RWPE2 (cell line): Measurements from ENCODE around the gene NR0B1.

Experiments
- ATAC-seq: fragments of 200-7000 bp; cut with Tn5 transposase; 3 replicates; pipeline ENCODE4 v1.9.1; 2021; ENCODE audit warnings: low read depth
- DNase-seq: peaks from one replicate; pipeline ENCODE4 v3.0.0-alpha.2; 2020; ENCODE audit warnings: low spot score
- H3K27ac ChIP-seq: fragments of 450-650 bp; 2 replicates; pipeline ENCODE4 v1.5.1; 2017; ENCODE audit warnings: mild to moderate bottlenecking; ENCODE audit not compliant: poor library complexity, severe bottlenecking
- H3K27me3 ChIP-seq: fragments of 250-450 bp; sonication (Bioruptor Pico); 2 replicates; pipeline ENCODE4 v1.5.1; 2021; ENCODE audit warnings: mild to moderate bottlenecking, moderate library complexity; ENCODE audit not compliant: insufficient read depth, poor library complexity, severe bottlenecking
- H3K36me3 ChIP-seq: fragments of 250-450 bp; sonication (Bioruptor Pico); 2 replicates; pipeline ENCODE4 v1.5.1; 2020; ENCODE audit warnings: low read depth, mild to moderate bottlenecking, moderate library complexity
- H3K4me1 ChIP-seq: fragments of 250-450 bp; sonication (Bioruptor Pico); 2 replicates; pipeline ENCODE4 v1.5.1; 2021; ENCODE audit warnings: mild to moderate bottlenecking, moderate library complexity; ENCODE audit not compliant: insufficient read depth, poor library complexity, severe bottlenecking
- H3K4me3 ChIP-seq: fragments of 250-450 bp; sonication (Bioruptor Pico); 2 replicates; pipeline ENCODE4 v1.5.1; 2021; ENCODE audit warnings: mild to moderate bottlenecking, moderate library complexity; ENCODE audit not compliant: severe bottlenecking
- H3K9me3 ChIP-seq: fragments of 250-450 bp; sonication (Bioruptor Pico); 2 replicates; pipeline ENCODE4 v1.5.1; 2021; ENCODE audit warnings: mild to moderate bottlenecking, moderate library complexity; ENCODE audit not compliant: severe bottlenecking
- TF ChIP-seq, protein P1 (sequence below): fragments of 450-650 bp; IDR thresholded peaks from one replicate; pipeline ENCODE4 v1.5.1; 2017; ENCODE audit warnings: mild to moderate bottlenecking, moderate library complexity; ENCODE audit not compliant: poor library complexity, severe bottlenecking

NR0B1 gene

DNA sequence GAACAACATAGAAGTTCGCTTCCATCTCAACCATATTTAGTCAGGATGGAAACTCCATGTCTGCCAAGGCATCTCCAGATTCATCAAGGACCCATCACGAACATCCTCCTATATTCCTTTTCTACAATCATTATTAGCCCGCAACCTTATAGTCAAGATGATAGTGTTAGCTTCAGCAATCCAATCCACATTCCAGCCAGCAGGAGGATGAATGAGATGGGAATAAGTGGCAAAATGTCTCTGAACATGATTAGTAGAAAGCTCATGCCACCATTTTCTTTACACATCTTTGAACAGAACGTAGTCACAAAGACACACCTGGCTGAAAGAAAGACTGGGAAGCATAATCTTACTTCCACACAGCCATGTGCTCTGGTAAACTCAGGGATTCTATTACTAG, 18.6 kb upstream of the NR0B1 start:
- Histone ChIP-seq H3K36me3 (no peaks in the 10 kb centered on the region), H3K4me1 (no peaks in the 10 kb centered on the region), H3K9me3 (no peaks in the 10 kb centered on the region), H3K4me3 (no peak overlapping the region), H3K27me3 (no peaks in the 10 kb centered on the region), H3K27ac (no peak overlapping the region)
- no peak for ATAC-seq
- no peak for DNase-seq
- TF ChIP-seq, protein P1, sequence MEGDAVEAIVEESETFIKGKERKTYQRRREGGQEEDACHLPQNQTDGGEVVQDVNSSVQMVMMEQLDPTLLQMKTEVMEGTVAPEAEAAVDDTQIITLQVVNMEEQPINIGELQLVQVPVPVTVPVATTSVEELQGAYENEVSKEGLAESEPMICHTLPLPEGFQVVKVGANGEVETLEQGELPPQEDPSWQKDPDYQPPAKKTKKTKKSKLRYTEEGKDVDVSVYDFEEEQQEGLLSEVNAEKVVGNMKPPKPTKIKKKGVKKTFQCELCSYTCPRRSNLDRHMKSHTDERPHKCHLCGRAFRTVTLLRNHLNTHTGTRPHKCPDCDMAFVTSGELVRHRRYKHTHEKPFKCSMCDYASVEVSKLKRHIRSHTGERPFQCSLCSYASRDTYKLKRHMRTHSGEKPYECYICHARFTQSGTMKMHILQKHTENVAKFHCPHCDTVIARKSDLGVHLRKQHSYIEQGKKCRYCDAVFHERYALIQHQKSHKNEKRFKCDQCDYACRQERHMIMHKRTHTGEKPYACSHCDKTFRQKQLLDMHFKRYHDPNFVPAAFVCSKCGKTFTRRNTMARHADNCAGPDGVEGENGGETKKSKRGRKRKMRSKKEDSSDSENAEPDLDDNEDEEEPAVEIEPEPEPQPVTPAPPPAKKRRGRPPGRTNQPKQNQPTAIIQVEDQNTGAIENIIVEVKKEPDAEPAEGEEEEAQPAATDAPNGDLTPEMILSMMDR: no peak

DNA sequence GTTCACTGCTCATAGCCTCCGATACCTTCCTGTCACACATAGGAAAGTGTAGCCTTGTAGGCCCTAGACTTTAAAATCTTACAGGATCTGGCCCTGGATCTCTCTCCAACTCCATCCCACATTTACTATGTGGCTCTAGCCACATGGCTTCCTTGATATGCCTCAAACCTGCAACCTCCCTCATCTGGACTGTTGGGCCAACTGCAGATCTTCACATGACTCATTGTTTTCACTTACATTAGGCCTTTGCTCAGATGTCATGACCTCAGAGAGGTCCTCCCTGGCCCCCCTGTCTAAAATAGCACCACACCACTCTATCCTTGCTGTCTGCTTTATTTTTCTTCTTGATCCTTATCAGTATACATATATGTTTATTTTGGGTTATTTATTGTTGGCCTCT, 8.1 kb upstream of the NR0B1 start:
- H3K27me3 ChIP-seq: no peaks in the 10 kb centered on the region
- H3K36me3 ChIP-seq: no peaks in the 10 kb centered on the region
- TF ChIP-seq, protein P1: no peak
- H3K4me1 ChIP-seq: no peaks in the 10 kb centered on the region
- no peak for DNase-seq
- no peak for ATAC-seq
- no peak overlapping the region for H3K27ac ChIP-seq
- H3K4me3 ChIP-seq: no peak overlapping the region
- no peaks in the 10 kb centered on the region for H3K9me3 ChIP-seq

DNA sequence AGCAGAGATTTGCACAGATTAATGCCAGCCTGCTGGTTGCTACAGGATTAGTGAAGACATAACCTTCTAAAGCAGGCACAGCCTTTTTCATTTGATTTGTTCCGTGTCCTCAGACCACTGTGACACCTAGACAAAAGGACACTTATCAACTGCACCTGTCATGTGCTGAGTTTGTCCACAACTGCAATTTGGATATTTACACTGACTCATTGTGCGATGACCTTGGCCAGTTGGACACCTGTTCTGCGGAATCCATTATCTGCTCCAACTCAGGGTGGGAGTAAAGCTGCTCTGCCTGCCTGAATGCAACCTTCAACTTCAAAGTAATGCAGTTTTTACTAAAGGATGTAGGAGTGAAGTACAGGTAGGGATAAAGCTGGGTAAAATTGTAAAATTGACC, 4.1 kb upstream of the NR0B1 start:
- ATAC-seq: no peak
- H3K27me3 ChIP-seq: peaks cover 15% of the 10 kb centered on the region
- H3K27ac ChIP-seq: no peak overlapping the region
- no peaks in the 10 kb centered on the region for H3K4me1 ChIP-seq
- TF ChIP-seq, protein P1: no peak
- H3K9me3 ChIP-seq: no peaks in the 10 kb centered on the region
- no peak overlapping the region for H3K4me3 ChIP-seq
- no peak for DNase-seq
- no peaks in the 10 kb centered on the region for H3K36me3 ChIP-seq

DNA sequence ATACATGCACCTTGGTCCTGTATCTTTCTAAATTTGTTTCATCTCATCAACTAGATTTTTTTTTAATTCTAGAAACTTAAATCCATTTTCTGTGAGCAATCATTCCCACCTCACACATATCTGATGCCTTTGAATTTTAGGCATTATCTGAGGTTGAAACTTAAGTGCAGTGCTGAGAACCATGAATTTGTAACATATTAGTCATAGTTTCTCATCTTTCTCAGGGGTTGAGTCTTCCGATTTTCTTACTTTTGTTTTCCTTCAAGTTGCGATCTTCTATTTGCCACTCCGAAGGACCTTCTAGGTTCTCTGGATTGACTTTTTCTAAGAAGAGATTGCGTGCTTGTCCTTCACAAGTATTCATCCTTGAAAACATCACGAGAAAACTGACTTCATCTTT, 3.7 kb upstream of the NR0B1 start:
- Histone ChIP-seq H3K36me3 (no peaks in the 10 kb centered on the region), H3K27me3 (peaks cover 20% of the 10 kb centered on the region), H3K4me3 (no peak overlapping the region), H3K27ac (no peak overlapping the region), H3K4me1 (no peaks in the 10 kb centered on the region), H3K9me3 (no peaks in the 10 kb centered on the region)
- DNase-seq (no peak), ATAC-seq (no peak)
- TF ChIP-seq, protein P1: no peak

DNA sequence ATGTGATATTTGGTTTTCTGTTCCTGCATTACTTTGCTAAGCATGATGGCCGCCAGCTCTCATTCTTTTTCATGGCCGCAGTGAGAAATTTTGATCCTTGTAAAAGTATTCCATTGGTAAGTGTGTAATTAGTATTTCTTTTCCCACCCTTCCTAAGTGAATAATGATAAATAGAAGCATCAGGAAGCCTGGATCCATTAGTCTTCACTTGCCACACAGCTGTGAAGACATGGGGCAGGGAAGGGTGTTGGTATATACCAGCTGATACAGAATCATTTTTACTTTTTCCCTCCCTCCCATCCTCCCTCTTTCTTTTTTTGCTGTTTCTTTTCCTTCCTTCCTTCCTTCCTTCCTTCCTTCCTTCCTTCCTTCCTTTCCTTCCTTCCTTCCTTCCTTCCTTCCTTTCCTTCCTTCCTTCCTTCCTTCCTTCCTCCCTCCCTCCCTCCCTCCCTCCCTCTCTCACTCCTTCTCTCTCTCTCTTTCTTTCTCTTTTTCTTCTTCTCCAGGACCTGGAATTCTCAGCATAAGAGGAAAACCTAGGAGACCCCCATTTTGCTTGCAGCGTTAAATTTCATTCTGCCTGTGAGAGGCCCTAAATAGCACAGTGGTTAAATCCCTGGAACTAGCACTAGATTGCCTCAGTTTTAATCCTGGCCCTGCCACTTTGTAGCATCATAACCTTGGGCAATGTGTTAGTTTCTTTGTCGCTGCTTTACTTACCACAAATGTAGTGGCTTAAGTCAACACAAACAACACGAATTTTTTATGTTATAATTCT, 1.4 kb upstream of the NR0B1 start:
- DNase-seq (no peak), ATAC-seq (no peak)
- Histone ChIP-seq H3K4me3 (no peak overlapping the region), H3K27ac (no peak overlapping the region), H3K9me3 (no peaks in the 10 kb centered on the region), H3K27me3 (peaks cover 23% of the 10 kb centered on the region), H3K36me3 (no peaks in the 10 kb centered on the region), H3K4me1 (no peaks in the 10 kb centered on the region)
- TF ChIP-seq, protein P1: no peak
